ENCODE data around the gene LHFPL4. TPM values are rescaled to one million over a fixed set of nuclear protein-coding genes. Genes with fewer than 3 reads are reported as not detected.

LHFPL4 gene
- total RNA-seq, 1 experiment from 2014 or later = not detected

DNA sequence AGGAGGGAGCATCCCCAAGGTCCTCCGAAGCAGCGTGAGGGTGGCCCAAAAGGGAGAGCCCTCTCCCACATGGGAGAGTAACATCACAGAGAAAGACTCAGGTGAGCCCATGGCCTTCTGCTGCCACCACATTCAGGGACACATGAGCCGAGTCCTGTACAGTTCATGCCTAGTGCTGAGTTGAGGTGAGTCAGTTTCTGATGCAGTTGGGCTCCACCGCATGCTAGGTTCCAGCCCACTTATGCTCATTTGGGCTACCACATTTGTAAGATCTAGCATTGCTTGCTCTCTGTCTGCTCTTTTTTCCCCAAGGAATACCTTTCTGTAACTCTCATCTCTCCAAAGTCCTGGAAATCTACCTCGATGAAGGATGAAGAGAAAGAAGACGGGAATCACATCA, 79.1 kb downstream of the LHFPL4 start:
- no peak for DNase-seq (ENCODE audit: low spot score)

DNA sequence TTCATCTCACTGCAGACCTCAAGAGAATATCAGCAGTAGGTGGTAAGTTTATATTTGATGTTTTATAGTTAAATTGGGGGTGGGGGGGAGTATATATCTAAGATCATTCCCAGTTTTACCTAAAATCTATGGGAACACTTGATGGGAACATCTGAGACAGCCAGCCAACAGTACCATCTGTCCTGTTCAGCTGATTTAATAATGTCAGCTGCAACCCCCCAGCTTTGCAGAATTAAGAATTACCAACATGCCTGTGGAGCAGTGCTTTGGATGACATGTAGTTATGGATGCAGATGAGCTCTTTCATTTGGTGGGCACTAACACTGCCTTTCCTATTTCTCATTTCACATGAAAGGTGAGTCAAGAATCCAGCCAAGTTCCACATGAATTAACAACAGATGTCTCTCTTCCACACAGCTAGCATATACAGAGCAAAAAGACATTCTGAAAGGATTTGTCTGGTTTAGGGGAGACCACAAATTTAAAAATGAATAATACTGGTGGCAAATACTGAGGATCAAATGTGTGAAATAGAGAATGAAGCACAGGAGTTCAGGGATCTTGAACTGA, 80.0 kb downstream of the LHFPL4 start:
- no peak for DNase-seq (ENCODE audit: low spot score)

DNA sequence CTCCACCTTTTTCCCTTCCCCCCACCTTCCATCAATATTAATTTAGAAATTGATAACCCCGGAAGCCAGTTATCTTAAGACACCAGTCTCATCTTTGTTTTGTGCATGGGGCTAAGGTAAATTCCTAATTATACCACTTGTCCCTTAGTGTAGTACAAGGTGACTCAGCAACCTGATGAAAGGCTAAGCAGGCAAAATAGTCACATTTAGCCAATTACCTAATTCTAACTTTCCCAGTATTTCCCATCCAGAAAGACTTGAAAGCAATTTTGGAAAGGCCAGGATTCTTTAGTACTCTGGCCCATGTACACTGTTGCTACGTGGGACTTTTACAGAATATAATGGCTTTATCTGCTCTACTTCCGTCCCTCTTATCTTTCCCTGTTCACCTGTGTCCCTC, 83.6 kb downstream of the LHFPL4 start:
- no peak for DNase-seq (ENCODE audit: low spot score)

DNA sequence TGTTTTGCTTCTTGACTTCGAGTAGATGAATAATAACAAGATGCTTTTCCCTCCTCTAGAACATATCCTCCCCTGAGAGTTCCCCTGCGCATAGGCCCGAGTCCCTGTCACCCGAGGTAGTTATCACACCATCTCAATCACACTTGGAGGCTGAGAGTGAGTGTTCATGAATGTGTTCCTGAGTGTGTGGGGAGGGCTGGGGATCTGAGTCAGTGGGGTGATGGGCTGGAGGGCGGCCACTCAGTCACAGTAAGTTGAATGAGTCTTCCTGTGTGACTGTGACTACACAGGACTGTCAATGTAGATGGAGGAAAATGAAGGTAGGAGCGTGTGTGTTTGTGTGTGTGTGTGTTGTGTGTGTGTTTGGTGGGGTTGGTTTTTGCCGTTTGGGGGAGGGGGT, 85.2 kb downstream of the LHFPL4 start:
- DNase-seq (ENCODE audit: low spot score) = no peak

DNA sequence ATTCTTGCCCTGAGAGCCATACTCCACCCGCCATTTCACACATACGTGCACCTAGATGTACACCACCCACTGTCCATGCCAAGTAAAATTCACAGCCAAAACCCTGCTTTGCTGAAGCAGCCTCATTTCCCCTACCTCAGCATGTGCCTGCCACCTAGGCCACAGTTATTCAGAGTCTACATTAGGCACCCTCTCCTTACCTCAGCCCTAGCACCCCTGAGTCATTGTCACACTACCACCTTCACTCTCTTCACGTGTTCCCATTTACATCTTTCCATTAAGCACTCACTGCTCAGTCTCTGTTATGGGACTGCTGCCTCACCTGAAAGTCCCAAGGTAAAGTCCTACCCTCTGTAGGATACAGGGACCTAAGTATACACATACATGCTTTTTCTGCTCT, 86.2 kb downstream of the LHFPL4 start:
- DNase-seq (ENCODE audit: low spot score) = no peak

DNA sequence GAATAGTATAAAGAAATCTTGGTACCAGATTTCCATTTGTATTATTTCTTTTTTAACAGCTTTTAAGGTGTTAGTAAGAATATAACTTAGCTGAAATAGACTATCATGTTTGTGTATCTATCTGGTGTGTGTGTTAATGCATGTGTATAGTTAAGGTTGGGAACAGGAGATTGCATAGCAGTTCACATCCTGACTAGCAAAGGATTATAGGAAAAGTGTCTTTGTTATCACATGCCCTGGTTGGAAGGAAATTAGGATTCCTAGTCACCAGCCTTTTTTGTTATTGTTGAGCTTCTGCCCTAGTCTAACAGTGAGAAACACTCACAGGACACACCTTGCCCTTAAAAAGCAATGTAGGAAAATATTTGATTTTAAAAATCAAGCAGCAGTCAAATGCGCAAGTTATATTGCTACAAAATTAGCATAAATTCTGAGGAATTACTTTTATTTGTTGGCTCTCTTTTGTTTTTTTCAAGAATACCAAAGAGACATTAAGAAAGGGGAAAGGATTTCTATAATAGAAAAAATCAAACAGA, 98.0 kb downstream of the LHFPL4 start:
- DNase-seq (ENCODE audit: low spot score) = no peak

DNA sequence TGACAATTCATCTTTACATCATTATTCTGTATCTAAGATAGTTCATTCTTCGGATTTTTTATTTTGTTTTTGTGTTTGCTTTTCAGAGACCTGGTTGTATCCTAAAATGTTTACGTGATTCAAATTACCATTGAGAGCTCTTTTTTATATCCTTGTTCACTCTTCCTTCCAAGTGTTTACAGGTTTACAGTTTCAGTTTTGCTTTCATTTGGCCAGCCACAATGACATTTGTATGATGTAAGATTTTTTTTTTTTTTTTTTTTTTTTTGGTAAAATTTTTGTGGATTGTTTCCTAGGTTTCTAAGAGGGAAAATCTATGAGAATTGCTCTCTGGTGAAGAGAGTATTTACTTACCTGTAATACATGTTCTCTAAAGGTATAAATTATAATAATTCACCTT, 101.2 kb downstream of the LHFPL4 start:
- DNase-seq (ENCODE audit: low spot score) = no peak

DNA sequence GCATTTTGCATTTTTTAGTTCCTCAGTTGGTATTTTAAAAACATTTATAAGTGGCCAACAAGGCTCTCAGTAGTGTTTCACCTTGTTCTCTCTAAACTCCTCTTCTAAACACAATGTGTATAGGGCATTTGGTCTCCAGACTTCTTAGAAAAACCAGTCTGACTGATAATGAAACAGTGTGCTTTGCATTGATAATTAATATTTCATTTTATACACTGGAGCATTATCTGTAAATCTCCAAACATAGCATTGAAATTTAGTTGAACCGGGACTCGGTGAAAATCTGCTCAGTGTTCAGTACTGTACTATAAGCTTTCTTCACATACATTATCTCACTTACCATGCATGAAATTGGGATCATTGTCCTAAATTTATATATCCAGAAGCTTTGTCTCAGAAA, 102.6 kb downstream of the LHFPL4 start:
- DNase-seq (ENCODE audit: low spot score) = no peak

DNA sequence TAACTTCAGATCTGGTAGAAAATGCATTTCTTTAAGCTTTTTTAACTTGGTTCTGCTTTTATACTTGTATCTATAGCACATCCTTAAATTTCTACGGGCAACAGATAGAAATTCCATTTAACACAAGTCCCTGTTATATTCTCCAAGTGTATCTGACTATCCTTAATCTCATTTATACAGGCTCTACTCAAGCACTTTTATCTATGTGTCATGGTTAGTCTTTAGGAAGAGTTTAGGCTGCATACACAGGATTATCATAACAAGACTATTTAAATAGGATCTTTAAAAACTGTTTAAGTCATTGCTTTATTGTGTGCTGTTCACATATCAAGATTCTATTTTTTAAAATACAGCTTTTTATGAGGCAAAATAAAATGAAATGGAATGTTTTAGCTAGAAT, 103.5 kb downstream of the LHFPL4 start:
- DNase-seq (ENCODE audit: low spot score) = no peak

DNA sequence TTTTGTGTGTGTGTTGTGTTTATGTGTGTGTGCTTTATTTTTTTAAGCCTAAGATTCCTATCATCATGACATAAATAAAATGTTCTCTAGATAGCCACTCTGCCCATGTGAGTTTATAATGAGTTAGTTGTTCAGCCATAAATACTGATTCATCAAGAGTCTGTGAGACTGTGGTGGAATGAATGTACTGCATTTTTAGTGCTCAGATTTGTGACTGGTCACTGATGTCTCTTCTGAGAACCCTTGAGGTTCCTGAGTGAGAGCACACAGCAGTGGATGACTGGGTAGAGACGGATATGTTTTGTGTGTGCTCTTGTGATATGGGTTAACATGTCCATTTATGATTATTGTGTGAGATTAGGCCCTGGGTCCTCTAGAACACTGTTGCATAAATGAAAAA, 105.0 kb downstream of the LHFPL4 start:
- DNase-seq (ENCODE audit: low spot score) = no peak

Other genes with a start within 250 kb of the LHFPL4 start
- 12.2 and 21.1 TPM in 2 replicates for gene THUMPD3, start 190.8 kb downstream of the LHFPL4 start, total RNA-seq (2014; rRNA removed; shearing (Covaris generic))
- 27.3 and 41.9 TPM in 2 replicates for gene SETD5, start 156.2 kb downstream of the LHFPL4 start, total RNA-seq (2014; rRNA removed; shearing (Covaris generic))
- 25.5 and 27.4 TPM in 2 replicates for gene MTMR14, start 95.7 kb upstream of the LHFPL4 start, total RNA-seq (2014; rRNA removed; shearing (Covaris generic))
- gene CPNE9, start 150.0 kb upstream of the LHFPL4 start, total RNA-seq (2014; rRNA removed; shearing (Covaris generic)) = 0.36 TPM in 1 of 2 replicates, not detected in the other
- 23.4 and 23.8 TPM in 2 replicates for gene BRPF1, start 177.9 kb upstream of the LHFPL4 start, total RNA-seq (2014; rRNA removed; shearing (Covaris generic))
- gene OGG1, start 196.1 kb upstream of the LHFPL4 start, total RNA-seq (2014; rRNA removed; shearing (Covaris generic)) = 29.3 and 31.2 TPM in 2 replicates
- 0.81 and 3.2 TPM in 2 replicates for gene CAMK1, start 216.1 kb upstream of the LHFPL4 start, total RNA-seq (2014; rRNA removed; shearing (Covaris generic))
- 65.0 and 68.7 TPM in 2 replicates for gene TADA3, start 238.7 kb upstream of the LHFPL4 start, total RNA-seq (2014; rRNA removed; shearing (Covaris generic))
- gene ARPC4, start 239.3 kb upstream of the LHFPL4 start, total RNA-seq (2014; rRNA removed; shearing (Covaris generic)) = 155 and 192 TPM in 2 replicates